Cardiac fibroblast (primary cell): ENCODE measurements around the gene ATP8A2.
A peak's percentile ranks its signal among the peaks of the same experiment; 100 is the strongest.

Experiments used
- DNase-seq, 2 donors: peaks; one replicate each; pipeline versions ENCODE4 v3.0.0 to v3.0.0-alpha.2; 2010; ENCODE audit warnings: low read depth in 2 of 2
- H3K4me3 ChIP-seq, 2 donors: replicated peaks in 1 of 2; 1 replicate in 1 of 2; 2 replicates in 1 of 2; pipeline ENCODE4 v1.5.1; 2011; ENCODE audit warnings: low read depth in 2 of 2, low read length in 2 of 2, mild to moderate bottlenecking in 2 of 2, moderate library complexity in 1 of 2
- CTCF ChIP-seq: IDR thresholded peaks from one replicate; pipeline ENCODE4 v1.5.1; 2011; ENCODE audit warnings: low read depth, mild to moderate bottlenecking, low read length, inconsistent platforms

ATP8A2 gene

GRCh38 chr13:25857830-25858229 lies 486.1 kb downstream of the ATP8A2 start:
- no peak overlapping the region for H3K4me3 ChIP-seq
- DNase-seq = no peak
- no peak for TF ChIP-seq CTCF

- H3K4me3 ChIP-seq = no peak overlapping the region
- no peak for TF ChIP-seq CTCF
- DNase-seq = no peak
These were observed 487.8 kb downstream of the ATP8A2 start for GRCh38 chr13:25859528-25859927.

GRCh38 chr13:25860265-25860664 lies 488.5 kb downstream of the ATP8A2 start:
- no peak for TF ChIP-seq CTCF
- no peak overlapping the region for H3K4me3 ChIP-seq
- DNase-seq = no peak

- TF ChIP-seq CTCF = no peak
- no peak overlapping the region for H3K4me3 ChIP-seq
- peak; percentile 16 to 44 for DNase-seq
These were observed 489.1 kb downstream of the ATP8A2 start for GRCh38 chr13:25860862-25861261.

- H3K4me3 ChIP-seq = no peak overlapping the region
- DNase-seq = no peak
- TF ChIP-seq CTCF = no peak
These were observed 490.4 kb downstream of the ATP8A2 start for GRCh38 chr13:25862156-25862555.

GRCh38 chr13:25864116-25864515 lies 492.3 kb downstream of the ATP8A2 start:
- H3K4me3 ChIP-seq = no peak overlapping the region
- DNase-seq = no peak
- TF ChIP-seq CTCF = no peak

GRCh38 chr13:25864936-25865335 lies 493.2 kb downstream of the ATP8A2 start:
- DNase-seq = no peak
- no peak overlapping the region for H3K4me3 ChIP-seq
- TF ChIP-seq CTCF = no peak
